Measurements from ENCODE around the gene FXYD6.

Gene FXYD6

GRCh38 chr11:117840881-117841550, 35.4 kb downstream of the FXYD6 start:
- H3K27ac ChIP-seq (replicated peaks), result no peak overlapping the region
- no peak for TF ChIP-seq GABPA (IDR thresholded peaks at IDR 0.05; ENCODE audit: low read depth)
- no peak for TF ChIP-seq CTCF (IDR thresholded peaks at IDR 0.05; ENCODE audit: insufficient read depth, low read length)
- no peak for TF ChIP-seq REST (IDR thresholded peaks at IDR 0.05; ENCODE audit: insufficient replicate concordance, low read depth)
- no peak for TF ChIP-seq POLR2AphosphoS5 (IDR thresholded peaks at IDR 0.05; ENCODE audit: low read depth)
- TF ChIP-seq SPI1 (IDR thresholded peaks at IDR 0.05; ENCODE audit: borderline replicate concordance, low read depth), result no peak
- H3K4me3 ChIP-seq (replicated peaks; ENCODE audit: insufficient read depth, low read length), result no peak overlapping the region
- no peaks in the 10 kb centered on the region for H3K27me3 ChIP-seq (ENCODE audit: insufficient read depth, poor library complexity, severe bottlenecking)
- DNase-seq (ENCODE audit: low read depth in 1 of 2, low spot score in 1 of 2), result no peak

- TF ChIP-seq REST (IDR thresholded peaks at IDR 0.05; ENCODE audit: insufficient replicate concordance, low read depth) (no peak), GABPA (IDR thresholded peaks at IDR 0.05; ENCODE audit: low read depth) (no peak), CTCF (IDR thresholded peaks at IDR 0.05; ENCODE audit: insufficient read depth, low read length) (no peak), SPI1 (IDR thresholded peaks at IDR 0.05; ENCODE audit: borderline replicate concordance, low read depth) (no peak), POLR2AphosphoS5 (IDR thresholded peaks at IDR 0.05; ENCODE audit: low read depth) (no peak)
- Histone ChIP-seq H3K27me3 (ENCODE audit: insufficient read depth, poor library complexity, severe bottlenecking) (no peaks in the 10 kb centered on the region), H3K4me3 (replicated peaks; ENCODE audit: insufficient read depth, low read length) (no peak overlapping the region), H3K27ac (replicated peaks) (no peak overlapping the region)
- no peak for DNase-seq (ENCODE audit: low read depth in 1 of 2, low spot score in 1 of 2)
These were observed 36.3 kb downstream of the FXYD6 start for GRCh38 chr11:117839936-117840813.

- no peak overlapping the region for H3K4me3 ChIP-seq (replicated peaks; ENCODE audit: insufficient read depth, low read length)
- no peak for TF ChIP-seq GABPA (IDR thresholded peaks at IDR 0.05; ENCODE audit: low read depth)
- TF ChIP-seq POLR2AphosphoS5 (IDR thresholded peaks at IDR 0.05; ENCODE audit: low read depth), result no peak
- TF ChIP-seq SPI1 (IDR thresholded peaks at IDR 0.05; ENCODE audit: borderline replicate concordance, low read depth), result no peak
- TF ChIP-seq REST (IDR thresholded peaks at IDR 0.05; ENCODE audit: insufficient replicate concordance, low read depth), result no peak
- TF ChIP-seq CTCF (IDR thresholded peaks at IDR 0.05; ENCODE audit: insufficient read depth, low read length), result no peak
- no peak overlapping the region for H3K27ac ChIP-seq (replicated peaks)
- H3K27me3 ChIP-seq (ENCODE audit: insufficient read depth, poor library complexity, severe bottlenecking), result no peaks in the 10 kb centered on the region
- no peak for DNase-seq (ENCODE audit: low read depth in 1 of 2, low spot score in 1 of 2)
These were observed 37.0 kb downstream of the FXYD6 start for GRCh38 chr11:117839380-117839881.
